Upper lobe of left lung (tissue), 6 donors: ENCODE measurements around the gene SPATA2. TPM values are rescaled to one million over a fixed set of nuclear protein-coding genes. Genes with fewer than 3 reads are reported as not detected.
"Not testable (repeated sequence)": the region's sequence is repeated elsewhere in the genome, so short reads cannot be mapped to it uniquely, and the experiment has no call there.

ENCODE experiments used
- ATAC-seq, 2 donors: fragments of 200-7000 bp; cut with Tn5 transposase; one replicate each; pipeline ENCODE4 v1.9.1; 2022; ENCODE audit warnings: mild to moderate bottlenecking in 2 of 2, moderate library complexity in 2 of 2; ENCODE audit not compliant: low FRiP score in 2 of 2
- DNase-seq, 2 donors: peaks; one replicate each; pipeline ENCODE4 v3.0.0-alpha.2; 2019 to 2020
- H3K27ac ChIP-seq, 4 donors: fragments of 200-600 bp; sonication (generic); one replicate each; pipeline ENCODE4 v1.5.1; 2016 to 2019
- H3K27me3 ChIP-seq, 4 donors: fragments of 200-600 bp; sonication (generic); one replicate each; pipeline ENCODE4 v1.5.1; 2017 to 2019
- H3K36me3 ChIP-seq, 4 donors: fragments of 200-600 bp; sonication (generic); one replicate each; pipeline ENCODE4 v1.5.1; 2016 to 2019
- H3K4me1 ChIP-seq, 4 donors: fragments of 200-600 bp; sonication (generic); one replicate each; pipeline ENCODE4 v1.5.1; 2018 to 2019
- H3K4me3 ChIP-seq, 4 donors: fragments of 200-600 bp; sonication (generic); one replicate each; pipeline ENCODE4 v1.5.1; 2017 to 2019; ENCODE audit warnings: mild to moderate bottlenecking in 2 of 4, moderate library complexity in 1 of 4
- H3K9me3 ChIP-seq, 4 donors: fragments of 200-600 bp; sonication (generic); one replicate each; pipeline ENCODE4 v1.5.1; 2018 to 2019
- CTCF ChIP-seq, 6 experiments: fragments of 450-650 bp in 4 of 6; fragments of 200-600 bp in 2 of 6; sonication (generic) in 2 of 6; IDR thresholded peaks; one replicate each; pipeline ENCODE4 v1.5.1; 2016 to 2019; ENCODE audit warnings: antibody characterized with exemption in 6 of 6
- EP300 ChIP-seq, 4 donors: sonication (generic); formaldehyde crosslinking; IDR thresholded peaks; one replicate each; pipeline ENCODE4 v1.5.1; 2017; ENCODE audit warnings: antibody characterized with exemption in 4 of 4, control low read depth in 2 of 4
- POLR2A ChIP-seq, 4 donors: fragments of 450-650 bp; IDR thresholded peaks; one replicate each; pipeline ENCODE4 v1.5.1; 2016 to 2017; ENCODE audit warnings: antibody characterized with exemption in 4 of 4, mild to moderate bottlenecking in 2 of 4
- POLR2AphosphoS5 ChIP-seq, 2 donors: sonication (generic); formaldehyde crosslinking; IDR thresholded peaks; one replicate each; pipeline ENCODE4 v1.5.1; 2017; ENCODE audit warnings: antibody characterized with exemption in 2 of 2
- WGBS, 2 donors: methylation state at CpG; one replicate each; pipeline ENCODE4 v1.1.5; 2017 to 2018; 5-methylcytosine and 5-hydroxymethylcytosine counted together
- total RNA-seq, 6 donors: library from RNA; depleted of rRNA in 4 of 6; stranded (reverse); fragments of >200 nt in 4 of 6; gene quantifications; one replicate each; pipeline versions ENCODE4 v1.1.0 to v1.2.1, GENCODE V29; 2016 to 2021
- donor health status: DM: no; HTN: no; CAD: no; lungs with moderate emphysema.
- donor health status: DM: no; HTN: yes; CAD: no; lungs with severe emphysema.

The SPATA2 gene
- total RNA-seq, 6 donors from 2014 or later = 5.1 to 9.4 (median 6.4) TPM

DNA sequence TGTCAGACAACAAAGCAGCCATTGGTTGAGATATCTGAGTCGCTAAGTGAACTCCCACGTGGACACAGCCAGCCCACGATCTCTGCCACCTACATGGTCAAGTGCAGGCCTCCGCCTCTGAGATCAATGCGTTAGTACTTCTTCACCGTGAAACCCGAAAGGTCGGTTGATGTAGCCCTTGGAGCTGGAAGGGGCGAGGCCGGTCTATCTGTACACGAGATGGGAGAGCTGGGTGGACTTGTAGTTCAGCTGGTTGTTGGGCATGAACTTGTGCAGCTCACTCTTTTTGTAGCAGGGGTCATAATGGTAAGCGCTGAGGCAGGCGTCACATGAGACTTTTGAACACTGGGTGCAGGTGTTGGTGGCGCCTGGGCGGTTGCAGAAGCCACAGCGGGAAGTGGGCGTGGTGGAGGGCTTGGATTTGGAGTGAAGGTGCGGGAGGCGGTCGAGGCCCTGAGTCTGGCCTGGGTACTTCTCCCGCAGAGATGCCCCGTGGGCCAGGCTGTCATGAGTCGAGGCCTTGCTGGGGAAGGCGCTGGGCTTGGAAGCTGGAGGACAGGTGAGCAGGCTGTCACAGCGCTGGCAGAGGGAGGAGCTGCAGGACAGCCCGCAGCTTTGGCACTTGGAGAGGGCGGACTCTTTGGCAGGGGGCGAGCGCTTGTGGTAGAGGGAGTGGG lies 9.8 kb downstream of the SPATA2 start:
- H3K27ac ChIP-seq = no peak overlapping the region
- peaks cover 15 to 75% (median 51%) of the 10 kb centered on the region in 4 donors for H3K36me3 ChIP-seq
- peak in 1 of 2 donors; percentile 58 for DNase-seq
- ATAC-seq = no peak
- peaks cover 2 to 13% (median 12%) of the 10 kb centered on the region in 4 donors for H3K4me1 ChIP-seq
- WGBS, 2 donors = 90 to 94% methylated on average over 27 to 28 of the region's 29 CpGs
- TF ChIP-seq POLR2AphosphoS5 (IDR thresholded peaks at IDR 0.05) (no peak), EP300 (IDR thresholded peaks at IDR 0.05) (no peak), POLR2A (IDR thresholded peaks at IDR 0.05) (no peak)
- H3K27me3 ChIP-seq = no peaks in the 10 kb centered on the region
- H3K4me3 ChIP-seq = no peak overlapping the region
- H3K9me3 ChIP-seq = no peaks in the 10 kb centered on the region

DNA sequence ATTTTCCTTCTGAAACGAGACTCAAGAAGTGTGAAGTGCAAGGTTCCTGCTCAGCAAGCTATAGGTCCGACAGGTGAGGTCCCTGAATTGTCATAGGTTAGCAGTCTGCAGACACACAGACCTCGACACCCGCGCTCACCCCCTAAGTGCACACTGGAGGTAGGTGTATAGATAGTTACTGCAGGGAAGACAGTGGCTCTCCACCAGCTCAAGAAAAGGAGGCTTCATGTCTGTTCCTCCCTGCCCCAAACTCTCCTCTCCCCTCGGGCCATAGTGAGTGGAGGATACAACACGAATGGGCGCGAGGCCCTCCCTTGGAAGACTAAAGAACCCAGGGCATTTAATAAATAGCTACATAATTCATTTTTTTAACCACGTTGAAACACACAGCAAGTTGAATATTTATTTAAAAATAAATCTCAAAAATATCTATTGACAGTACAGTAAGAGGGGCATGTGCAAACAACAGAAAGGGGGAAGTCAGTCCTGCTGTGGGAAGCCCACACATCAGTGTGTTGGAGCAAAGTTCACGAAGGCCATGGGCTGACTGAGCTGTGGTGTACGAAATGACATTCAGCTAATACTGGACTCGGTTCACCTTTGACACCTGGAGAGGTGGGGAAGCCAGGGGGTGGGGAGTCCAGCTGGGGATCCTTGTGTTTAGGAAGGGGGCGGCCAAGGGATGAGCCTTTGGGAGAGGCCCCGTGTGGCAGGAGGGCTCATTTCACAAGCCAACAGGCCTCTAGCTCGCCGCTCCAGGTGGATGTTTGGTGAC lies 10.7 kb downstream of the SPATA2 start:
- Histone ChIP-seq H3K27me3 (no peaks in the 10 kb centered on the region), H3K9me3 (no peaks in the 10 kb centered on the region), H3K4me1 (peaks cover 0 to 10% (median 8%) of the 10 kb centered on the region in 4 donors), H3K27ac (no peak overlapping the region), H3K4me3 (no peak overlapping the region), H3K36me3 (peaks cover 15 to 68% (median 49%) of the 10 kb centered on the region in 4 donors)
- ATAC-seq = no peak
- TF ChIP-seq POLR2AphosphoS5 (IDR thresholded peaks at IDR 0.05) (no peak), POLR2A (IDR thresholded peaks at IDR 0.05) (no peak), EP300 (IDR thresholded peaks at IDR 0.05) (no peak), CTCF (IDR thresholded peaks at IDR 0.05) (no peak)
- no peak for DNase-seq
- WGBS, 2 donors = 90 to 93% methylated on average over 17 of the region's 17 CpGs

GRCh38 chr20:49901588-49901987 lies 13.7 kb downstream of the SPATA2 start:
- Histone ChIP-seq H3K4me3 (no peak overlapping the region), H3K27me3 (no peaks in the 10 kb centered on the region), H3K4me1 (peaks cover 0 to 11% (median 9%) of the 10 kb centered on the region in 4 donors), H3K36me3 (peaks cover 8 to 42% (median 29%) of the 10 kb centered on the region in 4 donors), H3K27ac (no peak overlapping the region), H3K9me3 (no peaks in the 10 kb centered on the region)
- no peak for TF ChIP-seq POLR2AphosphoS5 (IDR thresholded peaks at IDR 0.05)
- 71 to 94% methylated on average over 3 to 5 of the region's 5 CpGs for WGBS, 2 donors
- DNase-seq (no peak), ATAC-seq (no peak)

DNA sequence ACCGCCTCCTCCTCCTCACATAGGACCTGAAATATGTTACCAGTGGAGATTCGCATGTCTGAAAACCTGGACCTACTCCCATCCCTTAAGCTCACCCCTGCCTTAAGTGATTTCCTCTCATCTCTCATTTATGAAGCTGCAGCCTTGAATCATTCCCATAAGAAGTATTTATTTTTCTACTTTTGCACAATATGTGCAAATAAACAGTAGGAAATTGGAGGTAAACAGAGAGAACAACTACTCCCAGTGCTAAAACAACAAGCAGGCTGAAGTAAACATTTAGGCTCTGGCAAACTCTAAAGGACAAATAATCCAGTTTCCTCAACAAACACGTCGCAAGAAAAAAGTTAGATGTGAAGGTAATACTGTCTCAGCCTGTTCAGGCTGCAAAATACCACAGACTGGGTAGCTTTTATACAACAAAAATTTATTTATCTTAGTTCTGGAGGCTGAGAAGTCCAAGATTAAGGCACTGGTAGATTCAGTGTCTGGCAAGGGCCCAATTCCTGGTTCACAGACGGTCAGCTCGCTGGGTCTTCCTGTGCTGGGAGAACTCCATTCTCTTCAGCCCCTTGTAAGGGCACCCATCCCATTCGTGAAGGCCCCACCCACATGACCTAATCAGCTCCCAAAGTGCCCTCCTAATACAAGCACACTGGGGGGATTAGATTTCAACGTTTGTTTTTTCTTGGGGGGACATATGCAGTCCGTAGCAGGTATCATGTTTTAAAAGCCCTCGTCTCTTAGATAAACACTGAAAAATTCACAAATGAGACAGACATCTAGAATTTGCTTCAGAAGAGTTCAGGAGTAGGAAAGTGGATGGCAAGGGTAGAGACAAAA lies 15.6 kb downstream of the SPATA2 start:
- H3K27me3 ChIP-seq = no peaks in the 10 kb centered on the region
- no peak overlapping the region for H3K4me3 ChIP-seq
- DNase-seq (no peak), ATAC-seq (no peak)
- H3K4me1 ChIP-seq = peaks cover 4 to 21% (median 16%) of the 10 kb centered on the region in 4 donors
- no peaks in the 10 kb centered on the region for H3K9me3 ChIP-seq
- no peak for TF ChIP-seq EP300 (IDR thresholded peaks at IDR 0.05)
- TF ChIP-seq CTCF (IDR thresholded peaks at IDR 0.05) = no peak
- no peak for TF ChIP-seq POLR2A (IDR thresholded peaks at IDR 0.05)
- no peak for TF ChIP-seq POLR2AphosphoS5 (IDR thresholded peaks at IDR 0.05)
- H3K27ac ChIP-seq = peak overlapping the region in 1 of 4 donors; percentile 35
- 65 to 66% methylated on average over 9 to 10 of the region's 10 CpGs for WGBS, 2 donors
- H3K36me3 ChIP-seq = peaks cover 3 to 24% (median 11%) of the 10 kb centered on the region in 4 donors

- Histone ChIP-seq H3K4me1 (peaks cover 25 to 47% (median 35%) of the 10 kb centered on the region in 4 donors), H3K36me3 (no peaks in the 10 kb centered on the region), H3K9me3 (no peaks in the 10 kb centered on the region), H3K27me3 (no peaks in the 10 kb centered on the region), H3K4me3 (no peak overlapping the region), H3K27ac (peak overlapping the region in 3 of 4 donors; percentile 18 to 40 (median 32))
- DNase-seq = no peak
- ATAC-seq = peak in 1 of 2 donors; percentile 42
- 36 to 54% methylated on average over 6 of the region's 6 CpGs for WGBS, 2 donors
- TF ChIP-seq POLR2A (IDR thresholded peaks at IDR 0.05) (no peak), POLR2AphosphoS5 (IDR thresholded peaks at IDR 0.05) (peak in 1 of 2 donors; percentile 30)
Observed at GRCh38 chr20:49896204-49896603, 19.1 kb downstream of the SPATA2 start.

GRCh38 chr20:49895474-49896093 lies 19.7 kb downstream of the SPATA2 start:
- Histone ChIP-seq H3K27ac (peak overlapping the region in 2 of 4 donors; percentile 17 to 32), H3K4me1 (peaks cover 31 to 54% (median 41%) of the 10 kb centered on the region in 4 donors)
- 90 to 91% methylated on average over 7 of the region's 7 CpGs for WGBS, 2 donors
- not testable (repeated sequence) for DNase-seq, H3K4me3 ChIP-seq, H3K36me3 ChIP-seq, H3K9me3 ChIP-seq, ATAC-seq, H3K27me3 ChIP-seq
